Activated CD4-positive, alpha-beta T cell treated with anti-CD3 and anti-CD28 coated beads, Interleukin-10, Interleukin-2, amounts not matched to agents 100 ng/mL and 50 ng/mL, durations not matched to agents 16 hours and 8 hours (primary cell): Measurements from ENCODE around the gene EPB42.
A peak's percentile ranks its signal among the peaks of the same experiment; 100 is the strongest.
"Not testable (repeated sequence)": the region's sequence is repeated elsewhere in the genome, so short reads cannot be mapped to it uniquely, and the experiment has no call there.

ENCODE experiments used
- DNase-seq: peaks from one replicate; pipeline ENCODE4 v3.0.0-alpha.2; 2020

The EPB42 gene

GRCh38 chr15:43239732-43240491, 19.1 kb upstream of the EPB42 start:
- DNase-seq, result peak; percentile 59

DNA sequence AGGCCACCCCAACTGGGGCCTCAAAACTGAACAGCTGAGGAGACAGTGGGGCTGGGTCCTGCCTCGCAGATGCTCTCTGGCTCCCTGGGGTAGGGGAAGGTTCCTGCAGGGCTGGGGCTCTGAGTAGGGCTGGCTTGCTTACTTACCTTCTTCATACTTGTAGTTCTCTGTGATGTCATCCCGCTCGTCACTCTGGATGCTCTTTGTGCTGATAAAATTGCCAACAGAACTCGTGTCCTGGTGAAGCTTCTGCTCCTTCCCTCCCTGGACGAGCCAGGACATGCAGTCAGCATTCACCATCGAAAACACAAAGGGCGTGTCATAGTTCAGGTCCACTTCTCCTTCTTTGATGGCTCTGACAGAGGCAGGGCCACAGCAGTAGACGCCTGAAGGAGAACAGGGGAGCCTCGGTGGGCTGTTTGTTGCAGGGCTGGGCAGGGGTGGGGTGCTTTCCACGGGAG, 17.9 kb upstream of the EPB42 start:
- no peak for DNase-seq

GRCh38 chr15:43237842-43238470, 17.1 kb upstream of the EPB42 start:
- DNase-seq, result no peak

DNA sequence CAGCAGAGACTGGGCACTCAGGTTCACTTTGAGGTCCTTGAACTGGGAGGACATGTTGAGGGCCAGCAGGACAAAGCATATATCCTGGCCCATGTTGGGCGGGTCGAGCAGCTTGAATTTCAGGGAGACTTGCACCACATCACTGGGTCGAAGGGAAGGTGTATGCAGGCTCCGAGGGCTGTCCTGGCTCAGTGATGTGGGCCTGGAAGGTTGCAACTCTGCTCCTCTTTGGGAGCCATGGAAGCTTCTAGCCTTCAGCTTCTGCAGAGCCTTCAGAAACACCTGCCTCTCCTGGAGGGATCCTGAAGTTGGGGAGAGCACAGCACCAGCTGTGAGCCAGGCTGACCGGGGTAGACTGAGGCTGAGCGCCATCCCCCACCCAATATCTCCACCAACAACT, 14.7 kb upstream of the EPB42 start:
- no peak for DNase-seq

GRCh38 chr15:43232289-43232874, 11.6 kb upstream of the EPB42 start:
- no peak for DNase-seq

DNA sequence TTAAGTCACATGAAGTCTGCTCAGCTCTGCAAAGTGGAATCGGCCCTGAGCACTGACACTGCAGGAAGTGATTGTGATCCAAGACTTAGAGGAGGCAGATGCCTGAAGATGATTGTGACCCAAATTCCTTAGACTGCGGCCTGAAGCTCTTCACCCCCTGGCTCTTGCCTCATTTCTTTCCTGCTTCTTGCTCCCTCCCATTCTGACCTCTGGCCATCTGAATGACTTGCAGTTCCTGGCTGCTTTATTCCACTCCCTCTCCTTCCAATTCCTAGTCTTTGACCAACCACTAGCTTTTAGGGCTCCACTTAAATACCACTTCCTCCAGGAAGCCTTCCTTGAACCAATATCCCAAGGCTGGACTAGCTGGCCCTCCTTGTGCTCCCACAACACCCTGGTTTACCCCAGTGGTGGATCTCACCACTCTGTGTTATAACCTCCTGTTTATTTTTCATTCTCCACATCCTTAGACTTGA, 9.9 kb upstream of the EPB42 start:
- no peak for DNase-seq

DNA sequence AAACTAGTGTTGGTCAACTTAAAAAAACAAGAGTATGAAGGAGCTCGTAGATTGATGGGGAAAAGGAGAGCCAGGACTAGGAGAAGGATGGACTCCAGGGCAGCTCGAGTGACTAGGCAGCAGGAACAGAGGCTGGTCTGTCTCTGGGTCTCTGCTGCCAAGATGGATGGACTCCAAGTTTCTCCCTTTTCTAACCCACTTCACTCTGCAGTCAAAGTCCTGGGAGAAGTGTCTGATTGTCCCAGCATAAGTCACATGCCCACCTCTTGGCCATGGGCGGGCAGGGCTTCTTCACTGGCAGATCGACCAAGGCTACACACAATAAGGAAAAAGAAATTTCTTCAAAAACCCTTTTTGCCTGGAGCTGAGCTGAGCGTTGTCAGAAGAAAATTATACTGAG, 9.2 kb upstream of the EPB42 start:
- no peak for DNase-seq

GRCh38 chr15:43226436-43227305, 5.9 kb upstream of the EPB42 start:
- DNase-seq, result no peak

GRCh38 chr15:43225950-43226255, 5.1 kb upstream of the EPB42 start:
- DNase-seq, result not testable (repeated sequence)

GRCh38 chr15:43225201-43225949, 4.6 kb upstream of the EPB42 start:
- DNase-seq, result peak; percentile 81

DNA sequence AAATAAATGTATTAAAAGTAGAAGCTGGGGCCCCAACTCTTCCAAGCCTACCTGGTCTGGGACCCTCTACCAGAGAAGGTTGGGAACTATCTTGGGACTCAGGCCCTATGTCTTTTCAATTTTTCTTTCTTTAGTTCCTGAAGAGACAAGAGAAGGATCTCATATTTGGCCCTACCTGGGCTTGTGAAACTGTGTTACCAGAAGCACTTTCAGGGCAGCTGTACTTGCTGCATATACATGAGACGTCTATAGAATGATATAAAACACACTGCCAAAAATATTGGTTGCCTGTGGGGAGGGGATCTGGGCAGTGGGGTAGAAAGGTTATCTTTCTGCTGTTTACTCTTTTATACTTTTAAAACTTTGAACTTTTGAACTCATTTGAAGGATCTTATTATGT, 604 bp upstream of the EPB42 start:
- DNase-seq, result no peak

DNA sequence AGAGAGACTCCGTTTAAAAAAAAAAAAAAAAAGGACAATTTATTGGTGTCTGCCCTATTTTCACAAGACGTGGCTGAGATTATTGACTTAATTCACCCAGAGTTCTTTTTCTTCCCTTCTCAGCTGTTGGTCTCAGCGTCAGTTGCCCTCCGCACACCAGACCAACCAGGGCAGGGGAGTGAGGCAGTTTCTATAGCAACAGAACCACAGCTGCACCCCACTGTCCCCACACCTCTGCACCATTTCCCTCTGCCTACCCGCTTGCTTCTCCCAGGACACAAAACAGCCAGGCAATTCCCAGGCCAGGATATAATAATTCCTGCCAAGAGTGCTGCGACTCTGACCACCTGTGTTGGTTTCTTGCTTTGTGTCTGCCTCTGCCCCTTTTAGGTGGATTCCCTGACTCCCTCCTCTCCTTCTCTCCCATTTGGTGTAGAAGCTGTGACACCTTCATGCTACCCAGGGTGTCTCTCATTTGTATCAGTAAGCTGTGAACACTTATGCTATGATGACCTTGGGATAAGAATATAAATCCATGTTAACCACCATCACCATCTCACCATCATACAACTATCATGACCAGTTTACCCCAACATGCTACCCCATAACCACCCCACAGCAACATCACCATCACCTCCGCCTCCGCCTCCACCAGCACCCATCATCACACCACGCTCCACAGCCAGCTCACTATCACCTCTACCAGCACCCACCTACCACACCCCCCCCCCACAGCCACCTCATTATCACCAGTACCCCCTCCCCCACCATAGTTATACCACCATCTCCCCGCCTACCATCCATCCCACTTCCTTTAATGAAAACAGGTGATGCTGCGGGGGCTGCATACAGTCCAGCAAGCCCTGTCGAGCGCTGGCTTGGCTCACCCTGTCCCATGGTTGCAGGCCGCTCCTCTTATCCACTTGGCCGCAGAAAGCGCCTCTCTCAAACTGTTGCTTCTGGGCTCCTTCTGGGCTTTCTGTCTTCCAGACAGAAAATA, 589 bp downstream of the EPB42 start:
- no peak for DNase-seq

DNA sequence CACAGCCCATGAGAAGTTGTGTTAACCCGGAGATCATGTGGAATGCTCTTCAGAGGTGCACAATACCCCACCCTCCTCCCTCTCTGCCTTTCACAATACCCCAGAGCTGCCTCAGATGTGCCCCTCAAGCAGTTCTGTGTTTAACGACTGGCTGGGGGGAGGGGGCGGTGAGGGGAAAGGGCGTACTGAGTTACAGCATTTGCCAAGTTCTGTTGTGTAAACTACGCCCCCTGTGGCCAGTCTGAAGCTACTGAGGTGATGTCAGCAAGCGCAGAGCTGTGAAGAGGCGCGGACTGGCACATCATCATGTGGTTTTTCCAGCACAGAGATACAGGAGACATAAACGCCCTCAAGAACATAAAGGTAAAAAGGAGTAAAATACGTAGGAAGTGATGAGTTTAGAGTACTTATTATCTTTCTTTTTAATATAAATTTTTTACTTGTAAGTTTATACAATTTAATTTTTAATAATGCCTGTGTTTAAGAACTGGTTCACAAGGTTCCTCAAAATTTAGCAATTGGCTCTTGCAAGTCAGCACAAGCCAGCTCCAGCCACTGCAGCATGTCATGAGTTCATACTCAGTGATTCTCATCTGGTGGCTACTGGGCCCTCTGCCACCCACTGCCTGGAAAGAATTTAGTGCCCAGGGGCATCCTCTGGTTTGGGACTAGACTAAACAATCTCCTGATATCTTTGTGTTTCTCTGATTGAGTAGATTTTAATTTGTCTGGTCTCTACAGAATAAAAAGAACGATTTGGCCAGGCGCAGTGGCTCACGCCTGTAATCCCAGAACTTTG, 1.7 kb downstream of the EPB42 start:
- no peak for DNase-seq

GRCh38 chr15:43215961-43216360, 4.9 kb downstream of the EPB42 start:
- no peak for DNase-seq

DNA sequence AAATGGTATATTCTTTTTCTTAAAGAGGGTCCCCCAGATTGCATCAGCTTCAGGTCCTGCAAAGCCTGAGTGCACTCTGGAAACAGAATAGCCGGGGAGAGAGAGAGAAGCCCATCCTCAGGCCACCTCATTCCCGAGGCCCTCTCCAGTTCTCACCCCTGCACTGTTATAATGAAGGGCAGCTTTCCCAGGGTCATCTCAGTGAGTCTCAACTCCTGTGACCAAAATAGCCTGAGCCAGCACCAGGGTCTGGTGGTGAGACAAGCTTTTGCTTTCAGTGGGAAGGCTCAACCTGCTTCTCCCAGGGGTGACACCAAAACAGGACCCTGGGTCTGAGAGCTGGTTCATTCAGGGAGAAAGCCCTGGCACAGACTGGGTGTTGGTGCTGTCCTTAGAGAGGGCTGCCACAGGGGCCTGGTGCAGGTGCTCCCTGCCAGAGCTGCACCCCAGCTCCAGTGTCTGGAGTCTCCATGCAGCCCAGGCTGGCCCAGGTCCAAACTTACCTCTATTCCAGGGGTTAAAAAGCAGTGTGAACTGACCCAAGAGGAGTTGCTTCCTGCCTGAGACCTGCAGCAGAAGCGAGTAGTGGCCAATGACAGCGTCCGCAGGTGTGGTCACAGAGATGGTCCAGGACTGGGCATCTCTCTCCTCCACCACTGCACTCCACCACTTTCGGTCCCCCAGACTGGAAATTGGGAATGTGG, 6.1 kb downstream of the EPB42 start:
- no peak for DNase-seq

DNA sequence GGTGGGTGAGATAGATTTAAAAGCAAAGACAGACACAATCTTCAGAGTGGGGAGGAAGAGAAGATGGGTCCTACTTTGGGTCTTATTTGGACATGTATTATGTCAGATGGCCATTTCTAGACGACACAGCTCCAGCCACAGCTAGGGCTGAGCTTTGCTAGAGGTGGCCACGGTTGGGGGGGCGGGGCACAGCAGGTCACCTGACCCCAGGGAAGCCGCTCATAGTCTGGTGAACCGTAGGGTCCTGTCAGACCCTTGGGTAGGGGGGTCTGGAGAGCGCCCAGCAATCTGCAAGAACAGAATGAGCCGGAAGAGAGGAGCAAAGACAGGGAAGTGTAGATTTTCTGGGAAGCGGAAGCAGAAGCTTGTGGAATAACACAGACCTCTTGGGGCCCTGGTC, 6.6 kb downstream of the EPB42 start:
- no peak for DNase-seq

DNA sequence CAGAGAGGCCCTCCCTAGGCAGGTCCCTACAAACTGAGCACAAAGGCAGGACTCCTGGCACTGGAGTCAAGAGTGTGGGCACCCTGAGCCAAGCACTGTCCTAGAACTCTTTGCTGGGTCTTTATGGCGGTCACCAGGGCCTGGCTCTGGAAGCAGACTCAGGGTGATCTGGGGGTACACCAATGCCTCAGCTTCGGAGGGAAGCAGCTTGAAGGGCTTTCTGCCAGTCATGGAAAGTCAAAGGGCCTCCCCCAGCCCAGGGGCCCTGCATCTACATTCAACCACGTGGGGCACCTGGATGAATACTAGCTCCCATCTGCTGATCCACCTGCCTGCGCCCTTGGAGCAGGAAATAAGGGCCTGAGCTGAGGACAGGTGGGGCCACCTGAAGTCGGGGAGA, 7.4 kb downstream of the EPB42 start:
- no peak for DNase-seq

- no peak for DNase-seq
Measured at GRCh38 chr15:43212951-43213350, 7.9 kb downstream of the EPB42 start.

- DNase-seq, result no peak
Measured at GRCh38 chr15:43212299-43212698, 8.5 kb downstream of the EPB42 start.
